Astrocyte of the spinal cord (primary cell): ENCODE data around the gene MYL3.

ENCODE experiments used
- DNase-seq: peaks from one replicate; pipeline ENCODE4 v3.0.0; 2011; ENCODE audit warnings: low read depth, low spot score
- H3K4me3 ChIP-seq: 2 replicates; pipeline ENCODE4 v1.5.1; 2011; ENCODE audit warnings: low read depth, mild to moderate bottlenecking, low read length, moderate library complexity
- CTCF ChIP-seq: IDR thresholded peaks from 2 replicates; pipeline ENCODE4 v1.5.1; 2012; ENCODE audit warnings: low read depth, mild to moderate bottlenecking, low read length, inconsistent platforms
- in situ Hi-C: cut with HindIII; loops from 2 replicates; pipeline ENCODE4 v1.10.0; 2017; ENCODE audit warnings: low sequenced_read_pairs

Gene MYL3

GRCh38 chr3:46904303-46905212 is 41.3 kb upstream of the MYL3 start:
- no peak for TF ChIP-seq CTCF
- H3K4me3 ChIP-seq: no peak overlapping the region
- in situ Hi-C loops: no loop called here
- DNase-seq: no peak

DNA sequence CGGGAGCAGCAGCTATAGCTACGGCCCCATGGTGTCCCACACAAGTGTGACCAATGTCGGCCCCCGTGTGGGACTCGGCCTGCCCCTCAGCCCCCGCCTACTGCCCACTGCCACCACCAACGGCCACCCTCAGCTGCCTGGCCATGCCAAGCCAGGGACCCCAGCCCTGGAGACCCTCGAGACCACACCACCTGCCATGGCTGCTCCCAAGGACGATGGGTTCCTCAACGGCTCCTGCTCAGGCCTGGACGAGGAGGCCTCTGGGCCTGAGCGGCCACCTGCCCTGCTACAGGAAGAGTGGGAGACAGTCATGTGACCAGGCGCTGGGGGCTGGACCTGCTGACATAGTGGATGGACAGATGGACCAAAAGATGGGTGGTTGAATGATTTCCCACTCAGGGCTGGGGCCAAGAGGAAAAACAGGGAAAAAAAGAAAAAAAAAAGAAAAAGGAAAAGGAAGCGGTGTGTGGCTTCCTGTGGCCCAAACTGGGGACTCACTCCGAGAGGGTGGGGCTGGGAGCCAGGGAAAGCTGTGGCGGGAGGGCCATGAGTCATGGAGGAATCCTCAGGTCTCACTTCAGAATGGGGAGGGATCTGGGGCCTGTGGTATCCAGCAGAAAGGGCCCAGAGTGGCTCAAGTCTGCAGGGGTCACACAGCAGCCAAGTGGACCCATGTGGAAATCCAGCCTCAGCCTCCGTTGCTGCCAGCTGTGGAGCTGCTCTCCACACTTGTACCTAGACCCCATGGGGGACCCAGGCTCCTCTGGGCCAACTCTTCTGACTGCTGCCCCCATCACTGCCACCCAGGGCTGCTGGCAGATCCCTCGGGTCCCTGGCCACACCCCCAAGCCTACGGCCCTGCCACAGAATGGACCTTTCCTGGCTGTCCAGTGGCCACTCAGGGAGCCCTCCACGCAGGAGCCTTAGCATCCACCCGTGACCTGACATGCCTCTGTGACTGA is 40.4 kb upstream of the MYL3 start:
- no peak overlapping the region for H3K4me3 ChIP-seq
- peak; percentile 43 for DNase-seq
- TF ChIP-seq CTCF: no peak
- in situ Hi-C loops: no loop called here

DNA sequence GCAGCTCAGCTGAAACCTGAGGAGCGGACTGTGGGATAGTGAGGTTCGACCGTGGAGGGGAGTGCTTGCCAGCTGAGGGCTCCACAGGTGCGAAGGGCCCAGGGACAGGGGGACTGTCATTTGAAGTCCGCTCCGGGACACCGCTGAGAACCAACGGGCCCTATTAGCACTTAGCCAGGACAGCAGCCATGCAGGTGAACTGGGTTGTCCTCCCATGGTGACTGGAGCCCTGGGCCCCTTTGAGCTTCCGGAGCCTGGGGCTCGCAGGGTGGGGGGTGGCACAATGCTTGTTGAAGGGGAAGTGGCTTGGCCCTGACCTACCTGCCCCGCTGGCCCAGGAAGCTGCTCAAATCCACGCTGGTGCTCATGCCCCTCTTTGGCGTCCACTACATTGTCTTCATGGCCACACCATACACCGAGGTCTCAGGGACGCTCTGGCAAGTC is 39.0 kb upstream of the MYL3 start:
- no peak overlapping the region for H3K4me3 ChIP-seq
- in situ Hi-C loops: no loop called here
- no peak for DNase-seq
- no peak for TF ChIP-seq CTCF

- in situ Hi-C loops: no loop called here
- TF ChIP-seq CTCF: no peak
- no peak overlapping the region for H3K4me3 ChIP-seq
- DNase-seq: no peak
These were observed 38.4 kb upstream of the MYL3 start for GRCh38 chr3:46901591-46902187.

GRCh38 chr3:46901061-46901460 is 37.8 kb upstream of the MYL3 start:
- no peak overlapping the region for H3K4me3 ChIP-seq
- no peak for DNase-seq
- no peak for TF ChIP-seq CTCF
- in situ Hi-C loops: no loop called here

- in situ Hi-C loops: no loop called here
- DNase-seq: no peak
- no peak overlapping the region for H3K4me3 ChIP-seq
- TF ChIP-seq CTCF: no peak
These were observed 37.1 kb upstream of the MYL3 start for GRCh38 chr3:46900356-46900755.
